Cardiac atrium fibroblast (primary cell): ENCODE results near the gene ATP6AP1. TPM values are rescaled to one million over a fixed set of nuclear protein-coding genes. Genes with fewer than 3 reads are reported as not detected.

ENCODE experiments used
- total RNA-seq: library from RNA; depleted of rRNA; stranded (reverse); fragments of >200 nt; gene quantifications from 2 replicates; pipeline ENCODE4 v1.2.3, GENCODE V29; 2015

Gene ATP6AP1, protein sequence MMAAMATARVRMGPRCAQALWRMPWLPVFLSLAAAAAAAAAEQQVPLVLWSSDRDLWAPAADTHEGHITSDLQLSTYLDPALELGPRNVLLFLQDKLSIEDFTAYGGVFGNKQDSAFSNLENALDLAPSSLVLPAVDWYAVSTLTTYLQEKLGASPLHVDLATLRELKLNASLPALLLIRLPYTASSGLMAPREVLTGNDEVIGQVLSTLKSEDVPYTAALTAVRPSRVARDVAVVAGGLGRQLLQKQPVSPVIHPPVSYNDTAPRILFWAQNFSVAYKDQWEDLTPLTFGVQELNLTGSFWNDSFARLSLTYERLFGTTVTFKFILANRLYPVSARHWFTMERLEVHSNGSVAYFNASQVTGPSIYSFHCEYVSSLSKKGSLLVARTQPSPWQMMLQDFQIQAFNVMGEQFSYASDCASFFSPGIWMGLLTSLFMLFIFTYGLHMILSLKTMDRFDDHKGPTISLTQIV
- 43.1 and 68.5 TPM in 2 replicates for total RNA-seq

DNA sequence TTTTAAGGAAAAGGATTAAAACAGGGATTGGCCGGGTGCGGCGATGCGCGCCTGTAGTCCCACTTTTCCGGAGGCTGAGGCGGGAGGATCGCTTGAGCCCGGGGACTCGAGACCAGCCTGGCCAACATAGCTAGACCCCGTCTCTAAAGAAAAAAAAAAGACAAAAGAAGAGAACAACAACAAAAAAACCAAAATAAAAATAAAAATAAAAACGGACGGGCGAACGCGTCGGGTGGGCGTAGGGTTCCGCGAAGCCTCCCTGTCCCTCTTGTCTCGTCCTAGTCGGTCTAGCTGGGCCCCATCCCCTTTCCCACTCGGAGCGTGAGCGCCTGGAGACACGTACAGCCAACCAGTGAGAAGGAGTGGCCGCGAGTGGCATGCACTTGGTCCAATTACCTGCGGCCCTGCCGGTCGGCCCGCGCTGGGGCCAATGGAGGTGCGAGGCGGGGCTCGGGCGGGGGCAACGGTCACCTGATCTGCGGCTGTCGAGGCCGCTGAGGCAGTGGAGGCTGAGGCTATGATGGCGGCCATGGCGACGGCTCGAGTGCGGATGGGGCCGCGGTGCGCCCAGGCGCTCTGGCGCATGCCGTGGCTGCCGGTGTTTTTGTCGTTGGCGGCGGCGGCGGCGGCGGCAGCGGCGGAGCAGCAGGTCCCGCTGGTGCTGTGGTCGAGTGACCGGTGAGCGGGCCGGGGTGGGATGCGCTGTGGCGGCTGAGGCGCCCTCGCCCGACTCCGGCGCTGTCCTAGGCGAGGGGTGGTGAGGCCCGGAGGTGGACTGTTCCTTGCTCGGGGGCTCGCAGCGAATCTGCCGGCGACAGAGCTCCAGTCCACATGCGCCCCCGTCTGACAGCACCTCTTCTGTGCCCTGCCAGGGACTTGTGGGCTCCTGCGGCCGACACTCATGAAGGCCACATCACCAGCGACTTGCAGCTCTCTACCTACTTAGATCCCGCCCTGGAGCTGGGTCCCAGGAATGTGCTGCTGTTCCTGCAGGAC is at the start of gene ATP6AP1:
Gene ATP6AP1, plus strand, starts transcription at position 502 of the 996 bp plus-strand sequence. Its CDS starts 16 bp downstream, at position 518.

DNA sequence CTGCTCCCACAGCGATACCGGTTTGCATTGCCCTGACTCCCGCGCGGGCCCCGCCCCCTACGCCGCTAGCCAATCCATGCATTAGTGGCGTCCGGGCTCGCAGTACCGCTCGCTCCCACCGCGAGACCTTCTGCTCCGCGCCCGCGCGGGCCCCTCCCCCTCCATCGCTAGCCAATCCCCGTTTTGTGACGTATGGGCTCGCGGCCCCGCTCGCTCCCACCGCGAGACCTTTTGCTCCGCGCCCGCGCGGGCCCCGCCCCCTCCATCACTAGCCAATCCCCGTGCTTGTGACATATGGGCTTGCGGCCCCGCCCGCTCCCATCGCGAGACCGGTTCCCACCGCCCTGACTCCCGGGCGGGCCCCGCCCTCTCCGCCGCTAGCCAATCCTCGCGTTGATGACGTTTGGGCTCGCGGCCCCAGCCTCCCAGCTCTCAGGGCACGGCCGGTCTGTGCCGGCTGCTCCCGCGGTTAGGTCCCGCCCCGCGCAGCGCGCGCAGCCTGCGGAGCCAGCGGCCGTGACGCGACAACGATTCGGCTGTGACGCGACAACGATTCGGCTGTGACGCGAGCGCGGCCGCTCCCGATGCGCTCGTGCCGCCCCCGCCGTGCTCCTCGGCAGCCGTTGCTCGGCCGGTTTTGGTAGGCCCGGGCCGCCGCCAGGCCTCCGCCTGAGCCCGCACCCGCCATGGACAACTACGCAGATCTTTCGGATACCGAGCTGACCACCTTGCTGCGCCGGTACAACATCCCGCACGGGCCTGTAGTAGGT is 49.5 kb upstream of the ATP6AP1 start, which contains the start of gene EMD:
Gene EMD, plus strand, starts transcription at position 497 of the 770 bp plus-strand sequence. Its CDS starts 190 bp downstream, at position 687.

DNA sequence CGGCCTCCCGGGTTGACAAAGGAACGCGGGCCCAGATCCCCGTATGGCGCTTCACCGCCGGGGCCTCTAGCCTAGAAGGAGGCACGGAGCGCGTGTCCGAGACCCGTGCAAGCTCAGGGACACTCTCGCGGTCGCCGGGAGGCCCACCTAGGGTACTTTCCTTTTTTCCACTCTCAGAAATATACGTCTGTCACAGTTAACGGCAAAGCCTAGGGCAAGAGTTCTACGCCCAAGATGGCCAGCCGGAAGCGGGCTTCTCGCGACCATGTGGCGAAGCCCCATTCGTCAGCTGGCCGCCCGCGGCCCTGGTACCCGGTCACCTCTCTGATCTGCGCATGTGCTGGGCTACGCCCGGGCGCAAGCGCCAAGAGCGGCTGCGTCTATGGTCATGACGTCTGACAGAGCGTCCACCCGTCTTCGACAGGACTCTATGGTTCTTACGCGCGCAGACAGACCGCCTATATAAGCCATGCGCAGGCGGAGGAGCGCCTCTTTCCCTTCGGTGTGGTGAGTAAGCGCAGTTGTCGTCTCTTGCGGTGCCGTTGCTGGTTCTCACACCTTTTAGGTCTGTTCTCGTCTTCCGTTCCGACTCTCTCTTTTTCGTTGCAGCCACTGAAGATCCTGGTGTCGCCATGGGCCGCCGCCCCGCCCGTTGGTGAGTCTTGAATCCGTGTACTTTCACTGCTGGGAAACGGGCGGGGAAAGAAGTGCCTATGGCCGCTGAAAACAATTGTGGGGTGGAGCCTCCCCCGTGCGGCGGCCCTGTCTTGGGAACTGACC is 30.4 kb upstream of the ATP6AP1 start, which contains the start of gene RPL10:
Gene RPL10, plus strand, starts transcription at position 490 of the 780 bp plus-strand sequence. Its CDS starts 143 bp downstream, at position 633.

DNA sequence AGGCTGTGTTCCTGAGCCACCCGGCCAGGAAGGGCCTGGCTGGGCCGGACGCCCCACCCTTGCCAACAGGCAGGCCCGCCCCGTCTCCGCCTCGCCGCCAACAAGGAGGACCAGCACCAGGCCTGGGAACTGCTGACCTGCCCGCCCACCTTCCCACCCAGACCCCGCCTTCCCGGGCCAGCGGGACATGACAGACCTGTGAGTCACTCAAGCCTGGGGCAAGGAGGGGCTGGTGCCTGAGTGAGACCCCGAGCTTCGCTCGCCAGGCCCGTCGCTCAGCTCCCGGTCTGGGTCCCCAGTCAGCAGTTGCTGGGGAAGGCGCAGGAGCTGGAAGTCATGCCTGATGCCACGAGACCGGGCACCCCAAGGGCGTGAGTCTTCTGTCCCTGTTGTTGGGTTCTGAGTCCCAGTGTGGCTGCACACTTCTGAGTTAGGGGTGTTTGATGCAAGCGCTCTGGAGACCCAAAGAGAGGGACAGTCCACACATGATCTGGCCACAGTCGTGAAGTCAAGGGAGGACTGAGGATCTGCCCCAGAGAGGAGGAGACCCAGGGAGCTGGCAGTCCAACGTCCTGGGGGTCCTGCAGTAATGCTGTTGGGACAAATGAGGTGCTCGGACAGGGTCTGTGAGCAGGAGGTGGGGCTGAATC is 19.1 kb upstream of the ATP6AP1 start, which contains the start of gene DNASE1L1:
Gene DNASE1L1, minus strand, starts transcription at position 33 of the 650 bp plus-strand sequence. CDS start 3,686 bp downstream, outside the sequence.

DNA sequence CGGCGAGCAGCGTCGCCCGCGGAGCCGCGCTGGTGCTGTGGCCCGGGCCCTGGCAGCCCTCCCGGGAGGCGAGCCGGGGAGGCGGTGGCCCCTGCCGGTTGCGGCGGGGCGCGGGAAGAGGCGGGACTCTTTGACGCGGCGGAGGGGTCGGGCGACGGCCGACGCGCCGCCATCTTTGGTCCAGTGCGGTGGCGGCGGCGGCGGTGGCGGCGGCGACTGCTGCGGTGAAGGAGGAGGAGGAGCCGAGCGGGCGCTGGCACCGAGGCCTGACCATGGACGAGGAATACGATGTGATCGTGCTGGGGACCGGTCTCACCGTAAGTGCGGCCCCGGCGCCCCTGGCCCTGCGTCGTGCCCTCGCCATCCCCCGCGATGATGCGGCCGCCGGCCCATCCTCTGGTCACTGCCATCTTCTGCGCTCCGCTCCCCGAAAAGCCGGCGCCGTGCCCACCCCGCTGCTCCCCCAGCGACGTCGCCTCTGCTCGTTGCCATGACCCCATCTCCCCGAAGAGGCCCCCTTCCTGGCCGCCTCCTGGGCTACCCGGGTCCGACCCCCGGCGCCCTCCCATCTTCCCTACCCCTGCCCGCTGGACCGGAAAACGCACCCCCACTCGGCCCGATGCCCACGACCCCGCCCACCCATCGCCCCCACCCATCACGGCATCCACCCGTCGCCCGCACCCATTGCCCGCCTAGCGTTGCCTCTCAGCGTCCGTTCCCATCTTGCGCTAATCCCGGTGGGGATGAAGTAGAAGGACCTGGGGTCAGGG is 8.7 kb downstream of the ATP6AP1 start, which contains the start of gene GDI1:
Gene GDI1, plus strand, starts transcription at position 172 of the 770 bp plus-strand sequence. Its CDS starts 101 bp downstream, at position 273.

DNA sequence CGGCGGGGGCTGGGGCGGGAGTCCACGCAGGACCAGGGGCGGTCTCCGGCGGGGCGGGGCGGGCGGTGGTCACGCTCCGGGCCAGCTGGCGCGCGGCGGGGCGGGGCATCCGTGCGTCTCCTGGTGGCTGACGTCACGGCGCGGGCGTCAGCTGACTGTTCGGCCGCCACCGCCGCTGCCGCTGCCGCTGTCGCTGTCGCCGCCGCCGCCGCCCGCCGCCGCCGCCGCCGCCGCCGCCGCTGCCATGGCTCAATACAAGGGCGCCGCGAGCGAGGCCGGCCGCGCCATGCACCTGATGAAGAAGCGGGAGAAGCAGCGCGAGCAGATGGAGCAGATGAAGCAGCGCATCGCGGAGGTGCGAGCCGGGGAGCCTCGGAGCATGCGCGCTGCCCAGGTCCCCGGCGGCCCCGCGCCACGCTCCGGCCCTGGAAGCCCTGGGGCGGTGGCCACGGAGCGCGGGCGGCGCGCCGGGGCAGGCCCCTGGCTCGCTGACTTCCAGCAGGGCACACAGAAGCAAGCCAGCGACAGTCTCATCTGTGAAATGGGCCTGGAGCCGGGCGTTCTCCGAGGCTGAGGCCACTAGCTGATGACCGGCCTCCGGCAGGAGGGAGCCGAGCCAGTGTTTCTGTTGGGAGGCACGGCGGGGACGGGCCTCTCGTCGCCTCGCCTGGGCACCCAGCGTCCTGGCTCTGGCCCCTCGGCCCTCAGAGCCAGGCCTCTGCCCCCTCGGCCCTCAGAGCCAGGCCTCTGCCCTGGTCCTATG is 15.7 kb downstream of the ATP6AP1 start, which contains the start of gene FAM50A:
Gene FAM50A, plus strand, starts transcription at position 150 of the 763 bp plus-strand sequence. Its CDS starts 95 bp downstream, at position 245.

DNA sequence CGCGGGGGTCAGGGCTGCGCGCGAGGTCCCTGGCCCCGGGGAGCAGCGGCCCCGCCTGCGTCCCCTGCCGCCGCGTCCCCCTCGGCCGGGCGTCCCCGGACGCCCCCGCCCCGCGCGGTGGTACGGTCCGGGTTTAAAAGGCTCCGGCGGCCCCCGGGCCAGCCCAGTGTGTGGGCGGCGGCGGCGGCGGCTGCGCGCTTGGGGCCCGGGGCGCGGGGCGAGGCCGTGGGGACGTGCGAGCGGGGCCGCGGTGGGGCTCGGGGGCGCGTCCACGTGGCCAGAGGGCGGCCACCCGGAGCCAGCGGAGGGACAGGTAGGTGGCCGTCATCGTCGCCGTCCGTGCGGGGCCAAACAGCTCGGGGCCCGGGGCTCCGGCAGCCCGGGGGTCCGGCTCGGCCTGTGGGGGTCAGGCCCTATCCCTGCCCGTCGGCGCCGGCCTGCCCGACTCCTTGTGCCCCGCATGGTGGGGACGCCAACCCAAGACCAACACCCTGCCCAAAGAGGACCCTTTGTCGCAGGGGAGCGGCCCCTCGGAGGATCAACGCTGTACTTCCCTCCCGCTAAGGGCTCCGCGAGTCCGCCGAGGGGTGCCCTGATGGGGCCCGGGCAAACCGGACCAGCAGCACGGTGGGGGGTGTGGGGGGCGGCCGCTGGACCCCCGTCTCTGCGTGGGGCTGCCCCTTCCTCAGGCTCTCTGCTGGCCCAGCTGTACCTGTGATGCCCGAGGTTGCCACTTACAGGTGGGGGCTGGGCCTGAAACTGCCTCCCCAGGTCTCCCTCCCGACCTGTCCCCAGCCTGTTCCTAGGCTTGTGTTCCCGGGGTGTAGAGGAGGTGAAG is 29.9 kb downstream of the ATP6AP1 start, which contains the start of gene PLXNA3:
Gene PLXNA3, plus strand, starts transcription at position 166 of the 838 bp plus-strand sequence. CDS start 1,903 bp downstream, outside the sequence.

DNA sequence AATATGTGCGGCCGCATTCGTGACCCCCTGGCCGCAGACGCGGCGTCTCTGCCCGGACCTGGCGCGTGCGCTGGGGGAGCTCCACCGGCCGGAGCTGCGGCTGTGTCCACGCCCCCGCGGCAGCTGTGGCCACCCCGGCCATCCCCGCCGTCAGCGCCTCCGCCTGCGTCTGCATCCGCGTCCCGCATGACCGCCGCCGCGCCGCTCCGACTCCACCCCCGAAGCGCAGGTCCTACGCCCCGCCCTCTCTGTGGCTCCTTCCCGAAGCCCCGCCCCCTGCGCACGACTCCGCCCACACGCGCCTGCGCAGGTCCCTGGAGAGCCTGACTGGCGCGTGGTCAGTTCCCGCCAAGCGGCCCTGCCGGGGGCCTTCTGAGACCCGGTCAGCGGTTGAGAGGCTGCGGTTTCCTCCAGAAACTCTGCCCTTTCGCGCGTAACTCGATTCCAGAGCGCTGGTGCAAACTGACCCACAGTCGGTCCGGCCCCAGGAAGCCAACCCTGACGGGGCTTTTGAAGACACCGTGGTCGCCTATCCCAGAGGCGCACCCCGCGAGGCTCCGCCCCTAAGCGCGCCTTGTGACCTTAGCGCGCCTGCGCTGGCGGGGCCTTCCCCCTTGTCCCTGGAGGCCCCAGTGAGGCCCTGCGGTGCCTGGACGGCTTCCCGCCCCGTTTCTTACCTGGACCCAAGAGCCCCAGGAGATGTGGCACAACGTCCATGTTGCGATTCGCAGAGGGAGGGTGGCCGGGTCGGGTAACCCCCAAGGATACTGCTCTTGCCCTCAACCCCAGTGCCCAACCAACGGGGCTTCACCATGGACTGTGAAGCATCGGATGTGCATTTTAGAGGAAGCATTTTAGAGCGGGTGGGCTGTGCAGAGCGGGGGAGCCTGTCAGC is 50.5 kb downstream of the ATP6AP1 start, which contains the start of gene LAGE3:
Gene LAGE3, minus strand, starts transcription at position 554 of the 895 bp plus-strand sequence. Its CDS starts 366 bp downstream, at position 188.

Other genes with a start within 250 kb of the ATP6AP1 start
- gene OPN1MW, start 246.1 kb upstream of the ATP6AP1 start, total RNA-seq = not detected in 2 replicates
- gene OPN1MW2, start 208.9 kb upstream of the ATP6AP1 start, total RNA-seq = not detected in 2 replicates
- not detected in 2 replicates for gene OPN1MW3, start 171.1 kb upstream of the ATP6AP1 start, total RNA-seq
- gene TEX28, start 133.6 kb upstream of the ATP6AP1 start, total RNA-seq = not detected in 2 replicates
- gene TKTL1, start 132.9 kb upstream of the ATP6AP1 start, total RNA-seq = not detected in 2 replicates
- 1,709 and 1,856 TPM in 2 replicates for gene FLNA, start 54.0 kb upstream of the ATP6AP1 start, total RNA-seq
- 54.3 and 54.6 TPM in 2 replicates for gene EMD, start 49.4 kb upstream of the ATP6AP1 start, total RNA-seq
- gene RPL10, start 30.3 kb upstream of the ATP6AP1 start, total RNA-seq = 8,491 and 9,302 TPM in 2 replicates
- 35.8 and 45.7 TPM in 2 replicates for gene DNASE1L1, start 19.4 kb upstream of the ATP6AP1 start, total RNA-seq
- 19.1 and 28.9 TPM in 2 replicates for gene TAFAZZIN, start 17.1 kb upstream of the ATP6AP1 start, total RNA-seq
- 131 TPM in 2 replicates for gene GDI1, start 8.5 kb downstream of the ATP6AP1 start, total RNA-seq
- gene FAM50A, start 15.5 kb downstream of the ATP6AP1 start, total RNA-seq = 54.2 and 83.9 TPM in 2 replicates
- gene PLXNA3, start 29.6 kb downstream of the ATP6AP1 start, total RNA-seq = 16.4 and 27.9 TPM in 2 replicates
- gene LAGE3, start 50.6 kb downstream of the ATP6AP1 start, total RNA-seq = 37.9 and 38.1 TPM in 2 replicates
- gene UBL4A, start 57.9 kb downstream of the ATP6AP1 start, total RNA-seq = 29.8 and 54.5 TPM in 2 replicates
- 35.5 and 50.5 TPM in 2 replicates for gene SLC10A3, start 62.0 kb downstream of the ATP6AP1 start, total RNA-seq
- 43.1 and 44.9 TPM in 2 replicates for gene FAM3A, start 87.6 kb downstream of the ATP6AP1 start, total RNA-seq
- 285 and 345 TPM in 2 replicates for gene G6PD, start 118.2 kb downstream of the ATP6AP1 start, total RNA-seq
- gene IKBKG, start 118.9 kb downstream of the ATP6AP1 start, total RNA-seq = 10.7 and 15.7 TPM in 2 replicates
- gene CTAG1A, start 156.5 kb downstream of the ATP6AP1 start, total RNA-seq = not detected in 2 replicates
- gene CTAG1B, start 190.6 kb downstream of the ATP6AP1 start, total RNA-seq = not detected in 2 replicates
- gene CTAG2, start 224.9 kb downstream of the ATP6AP1 start, total RNA-seq = not detected in 2 replicates